Keratinocyte (primary cell): Measurements from ENCODE around the gene GKN1. TPM values are rescaled to one million over a fixed set of nuclear protein-coding genes. Genes with fewer than 3 reads are reported as not detected.

ENCODE experiments used
- DNase-seq: peaks from one replicate; pipeline ENCODE4 v3.0.0-alpha.2; 2011; ENCODE audit warnings: low read depth, missing footprints, low spot score
- FAIRE-seq: peaks from 2 replicates; lab custom pipeline; 2011; peaks lifted over from hg19 to GRCh38; lab: Jason Lieb, UNC
- H2AFZ ChIP-seq: 2 replicates; pipeline ENCODE4 v1.6.0; 2012; ENCODE audit warnings: low read length, control low read depth, inconsistent platforms; ENCODE audit not compliant: control insufficient read depth
- H3K27ac ChIP-seq: 2 replicates; pipeline ENCODE4 v1.5.1; 2011; ENCODE audit warnings: low read length; ENCODE audit not compliant: control insufficient read depth, insufficient read depth
- H3K27me3 ChIP-seq: 3 replicates; pipeline ENCODE4 v1.6.0; 2011; ENCODE audit warnings: low read length; ENCODE audit not compliant: control insufficient read depth, insufficient read depth; ENCODE audit errors: extremely low read depth
- H3K36me3 ChIP-seq, 2 experiments: 2 replicates in 1 of 2; 3 replicates in 1 of 2; pipeline ENCODE4 v1.5.1; 2011; ENCODE audit warnings: low read length in 2 of 2, mild to moderate bottlenecking in 1 of 2; ENCODE audit not compliant: control insufficient read depth in 2 of 2, insufficient read depth in 2 of 2; ENCODE audit errors: extremely low read depth in 1 of 2
- H3K4me1 ChIP-seq: 3 replicates; pipeline ENCODE4 v1.5.1; 2011; ENCODE audit warnings: low read length; ENCODE audit not compliant: control insufficient read depth, insufficient read depth; ENCODE audit errors: extremely low read depth
- H3K4me2 ChIP-seq: 3 replicates; pipeline ENCODE4 v1.6.0; 2011; ENCODE audit warnings: low read depth, low read length; ENCODE audit not compliant: control insufficient read depth, insufficient read depth; ENCODE audit errors: extremely low read depth
- H3K4me3 ChIP-seq, 3 experiments: fragments of 200-600 bp in 1 of 3; sonication (generic) in 1 of 3; 2 replicates in 2 of 3; 3 replicates in 1 of 3; pipeline ENCODE4 v1.5.1; 2011 to 2016; ENCODE audit warnings: low read length in 3 of 3, mild to moderate bottlenecking in 3 of 3, control low read depth in 2 of 3, inconsistent platforms in 1 of 3, low read depth in 1 of 3, mixed read lengths in 1 of 3, mixed run types in 1 of 3, moderate library complexity in 1 of 3; ENCODE audit not compliant: control insufficient read depth in 2 of 3, insufficient read depth in 2 of 3; ENCODE audit errors: extremely low read depth in 1 of 3
- H3K79me2 ChIP-seq: 2 replicates; pipeline ENCODE4 v1.6.0; 2012; ENCODE audit warnings: low read length; ENCODE audit not compliant: control insufficient read depth, insufficient read depth
- H3K9ac ChIP-seq: 3 replicates; pipeline ENCODE4 v1.6.0; 2011; ENCODE audit warnings: low read length; ENCODE audit not compliant: control insufficient read depth, insufficient read depth; ENCODE audit errors: extremely low read depth
- H3K9me1 ChIP-seq: 3 replicates; pipeline ENCODE4 v1.6.0; 2011; ENCODE audit warnings: low read length; ENCODE audit not compliant: control insufficient read depth, insufficient read depth; ENCODE audit errors: extremely low read depth
- H3K9me3 ChIP-seq: 2 replicates; pipeline ENCODE4 v1.5.1; 2012; ENCODE audit warnings: low read depth, low read length; ENCODE audit not compliant: control insufficient read depth
- H4K20me1 ChIP-seq: 3 replicates; pipeline ENCODE4 v1.6.0; 2011; ENCODE audit warnings: low read length; ENCODE audit not compliant: control insufficient read depth, insufficient read depth; ENCODE audit errors: extremely low read depth
- CTCF ChIP-seq, 3 experiments: IDR thresholded peaks in 1 of 3; conservative IDR thresholded peaks in 1 of 3; optimal IDR thresholded peaks in 1 of 3; 2 replicates in 2 of 3; 3 replicates in 1 of 3; pipeline versions ENCODE3 to v1.5.1; 2011; ENCODE audit warnings: low read length in 3 of 3, mild to moderate bottlenecking in 3 of 3, moderate library complexity in 2 of 3, control low read depth in 1 of 3, inconsistent platforms in 1 of 3; ENCODE audit not compliant: insufficient read depth in 2 of 3; ENCODE audit errors: extremely low read depth in 1 of 3
- EZH2 ChIP-seq: IDR thresholded peaks from one replicate; pipeline ENCODE4 v1.6.1; 2012; ENCODE audit warnings: inconsistent platforms, mild to moderate bottlenecking, low read length, moderate library complexity
- dilution Hi-C: fragments of 300-500 bp; cut with MboI; formaldehyde crosslinking; loops from one replicate; pipeline ENCODE4 v1.7.0; 2020; ENCODE audit warnings: low sequenced_read_pairs; ENCODE audit not compliant: extremely low pct_ligation_motif_present
- polyA plus RNA-seq, 5 experiments: library from polyadenylated mRNA; depleted of rRNA in 3 of 5; stranded (reverse) in 3 of 5; stranded (forward) in 1 of 5; unstranded in 1 of 5; fragments of >200 nt; gene quantifications; 1 replicate in 1 of 5; 2 replicates in 3 of 5; 3 replicates in 1 of 5; pipeline versions ENCODE4 v1.2.1 to v1.2.3, GENCODE V29; 2011 to 2012; ENCODE audit warnings: missing spikeins in 2 of 5, low read depth in 1 of 5, low replicate concordance in 1 of 5

GKN1 gene
- polyA plus RNA-seq, 1 donor (not counting 4 experiments of a cell fraction or from before 2014, with no cell fraction given): 0.49 TPM

GRCh38 chr2:68971591-68972231, 2.7 kb upstream of the GKN1 start:
- peak overlapping the region; percentile 54 for H2AFZ ChIP-seq
- H3K27ac ChIP-seq: peak overlapping the region; percentile 48
- DNase-seq: peak; percentile 69
- H3K9me3 ChIP-seq: no peaks in the 10 kb centered on the region
- no peaks in the 10 kb centered on the region for H3K27me3 ChIP-seq
- no peaks in the 10 kb centered on the region for H3K36me3 ChIP-seq
- peak overlapping the region; percentile 41 for H3K4me2 ChIP-seq
- FAIRE-seq: peak; percentile 36
- H3K4me3 ChIP-seq: no peak overlapping the region
- H3K79me2 ChIP-seq: no peaks in the 10 kb centered on the region
- dilution Hi-C loops: no loop called here
- TF ChIP-seq CTCF (optimal IDR thresholded peaks at IDR 0.05 in 1 of 3, IDR thresholded peaks at IDR 0.05 in 1 of 3, conservative IDR thresholded peaks at IDR 0.05 in 1 of 3; ENCODE audit: extremely low read depth in 1 of 3, insufficient read depth in 2 of 3, low read length in 3 of 3): no peak
- TF ChIP-seq EZH2: no peak
- no peak overlapping the region for H3K9ac ChIP-seq
- no peaks in the 10 kb centered on the region for H4K20me1 ChIP-seq
- H3K9me1 ChIP-seq: no peaks in the 10 kb centered on the region
- H3K4me1 ChIP-seq: peaks cover 24% of the 10 kb centered on the region

- no peak overlapping the region for H3K4me3 ChIP-seq
- DNase-seq (no peak), FAIRE-seq (peak; percentile 5)
- no peak overlapping the region for H3K4me2 ChIP-seq
- no peaks in the 10 kb centered on the region for H3K36me3 ChIP-seq
- H3K9me1 ChIP-seq: no peaks in the 10 kb centered on the region
- no peaks in the 10 kb centered on the region for H4K20me1 ChIP-seq
- no peak for TF ChIP-seq CTCF (optimal IDR thresholded peaks at IDR 0.05 in 1 of 3, IDR thresholded peaks at IDR 0.05 in 1 of 3, conservative IDR thresholded peaks at IDR 0.05 in 1 of 3; ENCODE audit: extremely low read depth in 1 of 3, insufficient read depth in 2 of 3, low read length in 3 of 3)
- no peak for TF ChIP-seq EZH2
- dilution Hi-C loops: no loop called here
- H3K27ac ChIP-seq: no peak overlapping the region
- no peaks in the 10 kb centered on the region for H3K9me3 ChIP-seq
- H3K79me2 ChIP-seq: no peaks in the 10 kb centered on the region
- no peak overlapping the region for H3K9ac ChIP-seq
- peaks cover 3% of the 10 kb centered on the region for H3K27me3 ChIP-seq
- H3K4me1 ChIP-seq: peaks cover 24% of the 10 kb centered on the region
- H2AFZ ChIP-seq: no peak overlapping the region
These were observed 670 bp downstream of the GKN1 start for GRCh38 chr2:68974946-68975665.
